Measurements from ENCODE around the gene RHBDF2. TPM values are rescaled to one million over a fixed set of nuclear protein-coding genes. Genes with fewer than 3 reads are reported as not detected.
A peak's percentile ranks its signal among the peaks of the same experiment; 100 is the strongest.

Gene RHBDF2
- total and polyA plus RNA-seq, 2 donors, result 5.9 to 20.6 TPM

DNA sequence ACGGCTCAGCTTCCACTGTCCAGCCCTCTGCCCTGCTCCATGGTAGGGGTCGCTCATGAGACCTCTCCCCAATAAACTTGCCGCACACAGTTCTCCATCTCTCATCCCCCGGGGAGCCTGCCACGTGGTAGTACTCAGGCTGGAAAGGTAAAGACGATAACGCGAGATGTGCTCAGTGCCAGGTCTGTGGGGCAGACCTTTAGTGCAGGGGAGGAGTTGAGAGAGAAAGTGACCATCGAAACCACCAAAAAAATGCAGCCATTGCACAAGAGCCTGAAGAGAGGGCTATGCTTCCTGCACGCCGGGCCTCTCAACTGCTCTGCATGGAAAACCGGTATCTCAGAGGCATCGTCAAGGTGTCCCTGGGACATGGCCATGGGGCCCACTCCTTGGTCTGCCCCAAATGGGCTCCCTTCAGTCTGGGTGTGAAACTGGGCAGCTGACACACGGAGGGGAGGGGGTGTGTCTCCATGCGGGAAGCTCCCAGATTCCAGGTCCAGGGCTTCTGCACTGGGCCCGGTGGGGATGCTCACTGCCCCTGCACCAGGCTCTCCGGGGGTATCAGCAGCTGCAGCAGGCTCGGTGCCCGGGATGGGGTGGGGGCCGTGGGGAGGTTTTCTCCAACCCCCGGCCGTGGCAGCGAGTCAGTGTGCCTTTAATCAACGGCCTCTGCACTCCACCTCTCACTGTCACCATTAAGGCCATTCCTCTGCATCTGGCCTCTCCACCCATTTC lies 38.5 kb downstream of the RHBDF2 start:
- H3K36me3 ChIP-seq (ENCODE audit: control insufficient read depth in 2 of 2, insufficient read depth in 2 of 2, low read length in 1 of 2), result no peaks in the 10 kb centered on the region
- 91% methylated on average over 24 of the region's 24 CpGs for whole genome bisulfite sequencing
- H3K27me3 ChIP-seq (ENCODE audit: control insufficient read depth in 2 of 2, insufficient read depth in 1 of 2, low read length in 1 of 2), result peaks cover 0 to 9% of the 10 kb centered on the region in 2 donors
- no peak for DNase-seq (ENCODE audit: low read depth in 6 of 9, low spot score in 9 of 9)
- H3K9me3 ChIP-seq (ENCODE audit: control insufficient read depth in 2 of 2, insufficient read depth in 1 of 2, low read length in 1 of 2), result no peaks in the 10 kb centered on the region
- no peaks in the 10 kb centered on the region for H3K4me1 ChIP-seq (ENCODE audit: control insufficient read depth in 2 of 2, insufficient read depth in 2 of 2, low read length in 2 of 2)
- no peak overlapping the region for H3K27ac ChIP-seq (ENCODE audit: low read depth in 1 of 2, low read length in 1 of 2)
- H3K4me3 ChIP-seq (ENCODE audit: low read length in 2 of 2), result no peak overlapping the region

DNA sequence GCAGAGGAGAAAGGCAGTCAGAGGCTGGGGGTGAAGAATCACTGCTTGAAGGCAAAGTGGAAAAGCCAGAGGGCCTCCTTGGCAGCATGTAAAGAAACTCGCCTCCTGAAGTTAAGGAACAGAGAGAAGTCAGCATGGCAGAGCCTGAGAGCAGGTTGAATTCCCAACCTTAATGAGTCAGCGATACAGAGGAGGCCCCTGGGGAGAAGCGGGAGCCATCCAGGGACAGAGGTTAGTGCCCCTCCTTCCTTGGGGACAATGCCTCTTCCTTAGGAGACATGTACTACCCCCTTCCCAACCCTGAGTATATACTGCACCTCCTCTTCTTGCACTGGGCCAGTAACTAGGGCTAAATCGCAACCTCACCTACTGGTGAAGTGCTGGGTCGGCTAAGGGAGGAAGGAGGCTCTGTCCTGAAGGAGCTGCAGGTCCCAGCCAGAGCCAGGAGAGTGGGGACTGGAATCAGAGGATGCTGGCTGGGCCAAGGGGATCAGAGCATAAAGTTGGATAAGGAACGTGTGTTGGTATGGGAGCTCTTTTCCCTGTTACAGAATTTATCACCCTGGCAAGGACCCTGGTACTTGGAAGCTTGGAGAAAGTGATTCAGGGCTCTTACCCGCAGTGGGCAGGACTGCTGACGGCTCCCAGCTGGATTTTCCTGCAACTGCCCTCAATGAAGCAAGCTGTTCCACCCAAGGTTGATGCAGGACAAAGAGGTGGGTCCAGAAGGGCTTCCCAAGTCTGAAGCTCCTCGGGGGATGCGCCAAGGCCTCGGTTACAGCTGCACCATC lies 39.3 kb downstream of the RHBDF2 start:
- no peak for DNase-seq (ENCODE audit: low read depth in 6 of 9, low spot score in 9 of 9)
- Histone ChIP-seq H3K27me3 (ENCODE audit: control insufficient read depth in 2 of 2, insufficient read depth in 1 of 2, low read length in 1 of 2) (peaks cover 0 to 9% of the 10 kb centered on the region in 2 donors), H3K4me3 (ENCODE audit: low read length in 2 of 2) (no peak overlapping the region), H3K4me1 (ENCODE audit: control insufficient read depth in 2 of 2, insufficient read depth in 2 of 2, low read length in 2 of 2) (no peaks in the 10 kb centered on the region), H3K27ac (ENCODE audit: low read depth in 1 of 2, low read length in 1 of 2) (no peak overlapping the region), H3K9me3 (ENCODE audit: control insufficient read depth in 2 of 2, insufficient read depth in 1 of 2, low read length in 1 of 2) (no peaks in the 10 kb centered on the region), H3K36me3 (ENCODE audit: control insufficient read depth in 2 of 2, insufficient read depth in 2 of 2, low read length in 1 of 2) (no peaks in the 10 kb centered on the region)
- 95% methylated on average over 11 of the region's 11 CpGs for WGBS

- H3K4me3 ChIP-seq (ENCODE audit: low read length in 2 of 2), result no peak overlapping the region
- H3K9me3 ChIP-seq (ENCODE audit: control insufficient read depth in 2 of 2, insufficient read depth in 1 of 2, low read length in 1 of 2), result no peaks in the 10 kb centered on the region
- peaks cover 0 to 9% of the 10 kb centered on the region in 2 donors for H3K27me3 ChIP-seq (ENCODE audit: control insufficient read depth in 2 of 2, insufficient read depth in 1 of 2, low read length in 1 of 2)
- H3K36me3 ChIP-seq (ENCODE audit: control insufficient read depth in 2 of 2, insufficient read depth in 2 of 2, low read length in 1 of 2), result no peaks in the 10 kb centered on the region
- 96% methylated on average over 4 of the region's 4 CpGs for WGBS
- no peak for DNase-seq (ENCODE audit: low read depth in 6 of 9, low spot score in 9 of 9)
- H3K27ac ChIP-seq (ENCODE audit: low read depth in 1 of 2, low read length in 1 of 2), result no peak overlapping the region
- no peaks in the 10 kb centered on the region for H3K4me1 ChIP-seq (ENCODE audit: control insufficient read depth in 2 of 2, insufficient read depth in 2 of 2, low read length in 2 of 2)
Observed at GRCh38 chr17:76459674-76460073, 41.5 kb downstream of the RHBDF2 start.

DNA sequence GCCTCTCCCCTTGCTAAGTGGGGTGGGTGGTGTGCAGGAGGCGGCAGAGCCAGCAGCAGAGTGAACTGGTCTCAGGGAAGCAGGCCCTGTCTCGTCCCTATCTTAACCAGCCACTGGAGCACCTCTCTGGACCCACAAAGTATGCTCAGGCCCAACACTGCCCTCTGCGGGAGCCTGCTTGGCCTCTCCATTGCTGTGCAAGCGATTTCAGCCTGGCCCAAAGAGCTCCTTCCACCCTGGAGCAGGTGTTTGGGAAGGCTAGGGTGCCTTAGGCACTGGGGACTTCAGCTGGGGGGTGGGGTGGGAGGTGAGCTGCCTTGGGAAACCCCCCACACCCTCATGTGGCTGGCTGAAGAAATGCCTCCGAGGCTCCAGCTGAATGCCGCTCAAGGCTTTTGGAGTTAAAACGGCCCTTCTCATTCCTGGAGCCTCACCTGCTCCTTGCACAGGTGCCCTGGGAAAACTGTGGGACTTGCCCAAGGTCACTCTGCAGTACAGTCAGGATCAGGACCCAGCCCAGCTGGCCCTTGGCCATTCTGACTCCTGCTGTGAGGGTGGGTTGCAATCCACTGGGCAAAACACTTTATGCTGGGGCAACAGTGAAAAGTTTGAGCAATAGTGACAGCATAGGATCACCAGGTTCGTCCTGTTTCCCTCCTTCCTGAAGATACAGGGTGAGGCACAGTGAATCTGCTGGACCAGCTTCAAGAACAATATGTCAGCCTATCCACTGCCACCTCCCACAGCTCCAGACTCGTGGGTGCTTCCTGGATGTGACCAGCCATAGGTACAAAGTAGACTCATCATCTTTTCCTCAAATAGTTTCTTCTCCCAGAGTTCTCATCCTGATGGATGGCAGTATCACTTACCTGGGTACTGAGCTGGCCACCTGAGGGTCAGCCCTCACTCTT lies 42.4 kb downstream of the RHBDF2 start:
- DNase-seq (ENCODE audit: low read depth in 6 of 9, low spot score in 9 of 9), result no peak
- no peak overlapping the region for H3K4me3 ChIP-seq (ENCODE audit: low read length in 2 of 2)
- H3K36me3 ChIP-seq (ENCODE audit: control insufficient read depth in 2 of 2, insufficient read depth in 2 of 2, low read length in 1 of 2), result no peaks in the 10 kb centered on the region
- H3K4me1 ChIP-seq (ENCODE audit: control insufficient read depth in 2 of 2, insufficient read depth in 2 of 2, low read length in 2 of 2), result no peaks in the 10 kb centered on the region
- no peaks in the 10 kb centered on the region for H3K9me3 ChIP-seq (ENCODE audit: control insufficient read depth in 2 of 2, insufficient read depth in 1 of 2, low read length in 1 of 2)
- H3K27me3 ChIP-seq (ENCODE audit: control insufficient read depth in 2 of 2, insufficient read depth in 1 of 2, low read length in 1 of 2), result peaks cover 0 to 9% of the 10 kb centered on the region in 2 donors
- H3K27ac ChIP-seq (ENCODE audit: low read depth in 1 of 2, low read length in 1 of 2), result no peak overlapping the region
- 75% methylated on average over 9 of the region's 9 CpGs for WGBS

GRCh38 chr17:76453431-76453743 lies 47.8 kb downstream of the RHBDF2 start:
- 42% methylated on average over 6 of the region's 6 CpGs for WGBS
- peak overlapping the region in 1 of 2 donors; percentile 71 for H3K4me3 ChIP-seq (ENCODE audit: low read length in 2 of 2)
- DNase-seq (ENCODE audit: low read depth in 6 of 9, low spot score in 9 of 9), result no peak

DNA sequence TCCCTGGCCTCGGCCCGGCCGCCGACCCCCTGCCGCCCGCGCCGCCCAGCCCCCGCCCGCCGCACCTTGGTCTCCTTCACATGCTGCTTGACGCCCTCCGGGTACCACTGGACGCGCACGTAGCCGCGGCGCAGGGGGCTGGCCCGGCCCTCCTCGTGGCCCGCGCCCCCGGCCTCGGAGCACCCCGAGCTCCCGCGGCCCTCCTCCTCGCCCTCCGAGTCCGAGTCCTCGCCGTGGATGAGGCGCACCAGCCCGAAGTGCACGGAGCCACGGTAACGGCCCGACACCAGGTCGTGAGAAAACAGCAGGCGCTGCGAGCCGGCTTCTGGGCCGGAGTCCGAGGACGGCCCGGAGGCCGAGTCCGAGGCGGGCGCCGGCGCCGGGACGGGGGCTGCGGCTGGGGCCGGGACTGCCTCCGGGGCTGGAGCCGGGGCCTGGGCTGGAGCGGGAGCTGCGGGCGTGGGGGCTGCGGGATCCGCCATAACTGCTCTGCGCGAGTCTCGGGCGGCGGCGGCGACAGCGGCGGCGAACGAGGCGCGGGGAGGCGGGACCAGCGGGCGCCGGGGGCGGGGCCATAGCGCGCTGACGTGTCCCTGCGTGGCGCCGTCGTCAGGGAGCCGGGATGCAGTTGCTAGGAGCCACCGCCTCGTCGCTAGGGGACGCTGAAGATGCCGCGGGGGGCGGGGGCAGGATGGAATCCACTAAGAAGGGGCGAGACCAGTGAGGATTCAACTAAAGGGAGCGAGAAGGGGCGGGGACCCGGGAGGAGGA lies 48.4 kb downstream of the RHBDF2 start, which contains the start of gene UBE2O:
UBE2O (minus strand) TSS at position 493 of the 771 bp plus-strand sequence; CDS start at position 482, 11 bp downstream.
- Histone ChIP-seq H3K27me3 (ENCODE audit: control insufficient read depth in 2 of 2, insufficient read depth in 1 of 2, low read length in 1 of 2) (peaks cover 0 to 2% of the 10 kb centered on the region in 2 donors), H3K4me1 (ENCODE audit: control insufficient read depth in 2 of 2, insufficient read depth in 2 of 2, low read length in 2 of 2) (peaks cover 11 to 21% of the 10 kb centered on the region in 2 donors), H3K36me3 (ENCODE audit: control insufficient read depth in 2 of 2, insufficient read depth in 2 of 2, low read length in 1 of 2) (peaks cover 0 to 4% of the 10 kb centered on the region in 2 donors), H3K27ac (ENCODE audit: low read depth in 1 of 2, low read length in 1 of 2) (peak within 1 kb of the TSS; percentile 28 to 70), H3K9me3 (ENCODE audit: control insufficient read depth in 2 of 2, insufficient read depth in 1 of 2, low read length in 1 of 2) (no peaks in the 10 kb centered on the region), H3K4me3 (ENCODE audit: low read length in 2 of 2) (peak within 1 kb of the TSS; percentile 62 to 71)
- peak; percentile 37 to 93 (median 82) for DNase-seq (ENCODE audit: low read depth in 6 of 9, low spot score in 9 of 9)
- WGBS, result under 1% methylated on average over 101 of the region's 101 CpGs

More at GRCh38 chr17:76453431-76453743, 47.8 kb downstream of the RHBDF2 start:
- Histone ChIP-seq H3K27ac (ENCODE audit: low read depth in 1 of 2, low read length in 1 of 2) (peak overlapping the region in 1 of 2 donors; percentile 28), H3K36me3 (ENCODE audit: control insufficient read depth in 2 of 2, insufficient read depth in 2 of 2, low read length in 1 of 2) (peaks cover 0 to 4% of the 10 kb centered on the region in 2 donors), H3K27me3 (ENCODE audit: control insufficient read depth in 2 of 2, insufficient read depth in 1 of 2, low read length in 1 of 2) (peaks cover 0 to 2% of the 10 kb centered on the region in 2 donors), H3K9me3 (ENCODE audit: control insufficient read depth in 2 of 2, insufficient read depth in 1 of 2, low read length in 1 of 2) (no peaks in the 10 kb centered on the region), H3K4me1 (ENCODE audit: control insufficient read depth in 2 of 2, insufficient read depth in 2 of 2, low read length in 2 of 2) (peaks cover 11 to 21% of the 10 kb centered on the region in 2 donors)

GRCh38 chr17:76452127-76452659 lies 49.0 kb downstream of the RHBDF2 start:
- peaks cover 0 to 4% of the 10 kb centered on the region in 2 donors for H3K36me3 ChIP-seq (ENCODE audit: control insufficient read depth in 2 of 2, insufficient read depth in 2 of 2, low read length in 1 of 2)
- no peak overlapping the region for H3K27ac ChIP-seq (ENCODE audit: low read depth in 1 of 2, low read length in 1 of 2)
- DNase-seq (ENCODE audit: low read depth in 6 of 9, low spot score in 9 of 9), result peak in 2 of 9 donors; percentile 12 to 21
- H3K27me3 ChIP-seq (ENCODE audit: control insufficient read depth in 2 of 2, insufficient read depth in 1 of 2, low read length in 1 of 2), result peaks cover 0 to 2% of the 10 kb centered on the region in 2 donors
- peaks cover 11 to 21% of the 10 kb centered on the region in 2 donors for H3K4me1 ChIP-seq (ENCODE audit: control insufficient read depth in 2 of 2, insufficient read depth in 2 of 2, low read length in 2 of 2)
- no peaks in the 10 kb centered on the region for H3K9me3 ChIP-seq (ENCODE audit: control insufficient read depth in 2 of 2, insufficient read depth in 1 of 2, low read length in 1 of 2)
- 2% methylated on average over 29 of the region's 29 CpGs for WGBS
- peak overlapping the region; percentile 62 to 71 for H3K4me3 ChIP-seq (ENCODE audit: low read length in 2 of 2)

DNA sequence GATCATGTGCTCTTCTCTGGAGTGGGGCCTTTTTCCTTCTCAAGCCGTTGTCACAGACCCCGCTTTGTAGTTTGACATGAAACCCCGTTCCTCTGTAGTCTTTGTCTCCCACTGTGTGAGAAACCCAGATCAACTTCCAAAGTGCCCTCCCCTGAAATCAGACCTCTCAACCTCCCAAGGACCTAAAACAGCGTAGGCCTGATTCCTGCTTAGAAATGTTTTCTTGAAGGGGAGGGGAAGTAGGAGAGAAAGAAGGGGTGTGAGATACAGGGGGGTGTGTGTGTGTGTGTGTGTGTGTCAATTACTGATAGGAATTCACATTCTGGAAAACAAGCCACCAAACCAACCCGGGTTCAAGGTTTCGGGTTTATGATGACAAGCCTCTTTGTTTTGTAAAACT lies 49.7 kb downstream of the RHBDF2 start:
- Histone ChIP-seq H3K4me3 (ENCODE audit: low read length in 2 of 2) (peak overlapping the region in 1 of 2 donors; percentile 62), H3K27me3 (ENCODE audit: control insufficient read depth in 2 of 2, insufficient read depth in 1 of 2, low read length in 1 of 2) (peaks cover 0 to 2% of the 10 kb centered on the region in 2 donors), H3K4me1 (ENCODE audit: control insufficient read depth in 2 of 2, insufficient read depth in 2 of 2, low read length in 2 of 2) (peaks cover 11 to 24% of the 10 kb centered on the region in 2 donors), H3K27ac (ENCODE audit: low read depth in 1 of 2, low read length in 1 of 2) (no peak overlapping the region), H3K9me3 (ENCODE audit: control insufficient read depth in 2 of 2, insufficient read depth in 1 of 2, low read length in 1 of 2) (no peaks in the 10 kb centered on the region), H3K36me3 (ENCODE audit: control insufficient read depth in 2 of 2, insufficient read depth in 2 of 2, low read length in 1 of 2) (peaks cover 0 to 4% of the 10 kb centered on the region in 2 donors)
- DNase-seq (ENCODE audit: low read depth in 6 of 9, low spot score in 9 of 9), result no peak
- WGBS, result 85% methylated on average over 6 of the region's 6 CpGs

All from thymus (tissue), 11 donors.